ENCODE results near the gene VAV2.
"Not testable (repeated sequence)": the region's sequence is repeated elsewhere in the genome, so short reads cannot be mapped to it uniquely, and the experiment has no call there.

Gene VAV2

GRCh38 chr9:133992780-133993634 is 883 bp upstream of the VAV2 start:
- peak; percentile 52 for TF ChIP-seq CTCF (IDR thresholded peaks at IDR 0.05; ENCODE audit: borderline replicate concordance, control extremely low read depth, extremely low read depth, insufficient read depth, missing control alignments)
- in situ Hi-C loops (cut with MboI; ENCODE audit: low sequenced_read_pairs, unreplicated experiment): loop anchor here (10.0 kb wide), 1 partner anchor 208 kb away; no protein-coding TSS in a partner anchor

DNA sequence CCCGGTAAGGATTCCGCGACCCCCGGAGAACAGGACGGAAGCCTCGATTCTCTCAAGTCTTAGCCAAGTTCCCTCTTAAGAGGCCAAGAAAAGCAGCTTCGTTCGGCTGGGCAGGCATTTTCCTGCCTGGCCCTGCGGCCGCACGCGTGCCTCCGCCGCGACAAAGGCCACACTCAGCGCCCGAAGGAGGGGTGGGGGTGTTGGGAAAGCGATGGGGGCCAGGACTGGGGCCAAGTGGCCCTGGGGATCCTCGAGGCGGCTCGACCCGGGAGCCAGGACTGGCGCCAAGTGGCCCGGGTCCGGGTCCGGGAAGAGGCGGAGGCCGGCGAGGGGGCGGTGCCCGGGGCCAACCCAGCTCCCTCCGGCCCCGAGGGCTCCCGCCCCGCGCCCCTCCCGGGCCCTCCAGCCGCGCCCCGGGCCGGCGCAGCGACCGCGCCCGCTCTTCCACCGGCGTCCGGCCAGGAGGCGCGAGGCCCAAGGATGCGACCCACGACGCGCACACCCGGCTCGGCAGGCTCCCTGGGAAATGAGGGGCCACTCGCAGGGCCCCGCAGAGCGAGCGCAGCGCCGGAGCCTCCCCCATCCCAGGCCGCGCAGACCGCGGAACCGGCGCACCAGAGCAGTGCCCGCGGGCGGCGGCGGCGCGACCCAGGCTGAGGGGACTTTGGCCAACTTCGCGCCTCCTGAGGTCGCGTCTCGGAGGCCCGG is 756 bp downstream of the VAV2 start:
- no peak for TF ChIP-seq CTCF (IDR thresholded peaks at IDR 0.05; ENCODE audit: borderline replicate concordance, control extremely low read depth, extremely low read depth, insufficient read depth, missing control alignments)
- in situ Hi-C loops (cut with MboI; ENCODE audit: low sequenced_read_pairs, unreplicated experiment): loop anchor here (10.0 kb wide), 1 partner anchor 207 kb away; no protein-coding TSS in a partner anchor
- DNase-seq (ENCODE audit: low spot score): no peak

More at GRCh38 chr9:133992780-133993634, 883 bp upstream of the VAV2 start:
- peak; percentile 92 for DNase-seq (ENCODE audit: low spot score)

GRCh38 chr9:133990366-133991213 is 1.5 kb downstream of the VAV2 start:
- TF ChIP-seq CTCF (IDR thresholded peaks at IDR 0.05; ENCODE audit: borderline replicate concordance, control extremely low read depth, extremely low read depth, insufficient read depth, missing control alignments): no peak
- DNase-seq (ENCODE audit: low spot score): no peak
- in situ Hi-C loops (cut with MboI; ENCODE audit: low sequenced_read_pairs, unreplicated experiment): loop anchor here (10.0 kb wide), 1 partner anchor 206 kb away; no protein-coding TSS in a partner anchor

DNA sequence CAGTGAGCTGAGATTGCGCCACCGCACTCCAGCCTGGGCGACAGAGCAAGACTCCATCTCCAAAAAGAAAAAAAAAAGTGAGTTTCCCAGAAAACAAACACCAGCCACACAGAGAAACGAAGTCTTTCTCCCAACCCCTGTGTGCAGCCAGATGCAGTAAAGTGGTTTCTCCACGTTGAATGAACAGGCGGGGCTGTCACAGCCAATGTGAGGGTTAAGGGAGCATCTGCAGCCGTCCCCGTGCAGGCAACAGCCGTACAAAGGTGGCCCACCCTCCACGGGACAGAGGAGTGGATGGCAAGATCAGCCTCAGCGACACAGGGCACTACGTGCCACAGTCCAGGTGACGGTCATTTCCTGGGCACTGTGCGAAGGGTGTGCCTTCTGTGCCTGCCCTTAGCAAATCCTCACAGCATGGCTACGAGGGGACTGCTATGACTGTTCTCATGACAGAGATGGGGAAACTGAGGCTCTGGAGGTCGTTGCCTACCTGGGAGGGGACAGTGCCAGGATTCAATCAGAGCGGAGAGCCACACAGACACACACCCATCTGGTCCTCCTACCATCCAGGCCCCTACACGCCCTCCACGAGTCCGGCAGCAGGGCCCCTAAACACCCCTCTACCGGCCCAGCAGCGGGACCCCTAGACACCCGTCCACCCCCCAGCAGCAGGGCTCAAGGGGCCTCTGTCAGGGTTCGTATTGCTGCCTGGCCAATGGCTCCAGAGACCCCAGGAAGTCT is 2.3 kb downstream of the VAV2 start:
- in situ Hi-C loops (cut with MboI; ENCODE audit: low sequenced_read_pairs, unreplicated experiment): loop anchor here (10.0 kb wide), 1 partner anchor 205 kb away; no protein-coding TSS in a partner anchor
- TF ChIP-seq CTCF (IDR thresholded peaks at IDR 0.05; ENCODE audit: borderline replicate concordance, control extremely low read depth, extremely low read depth, insufficient read depth, missing control alignments): no peak
- no peak for DNase-seq (ENCODE audit: low spot score)

- DNase-seq (ENCODE audit: low spot score); in situ Hi-C loops (cut with MboI; ENCODE audit: low sequenced_read_pairs, unreplicated experiment): not testable (repeated sequence)
Measured at GRCh38 chr9:133988771-133989170, 3.4 kb downstream of the VAV2 start.

DNA sequence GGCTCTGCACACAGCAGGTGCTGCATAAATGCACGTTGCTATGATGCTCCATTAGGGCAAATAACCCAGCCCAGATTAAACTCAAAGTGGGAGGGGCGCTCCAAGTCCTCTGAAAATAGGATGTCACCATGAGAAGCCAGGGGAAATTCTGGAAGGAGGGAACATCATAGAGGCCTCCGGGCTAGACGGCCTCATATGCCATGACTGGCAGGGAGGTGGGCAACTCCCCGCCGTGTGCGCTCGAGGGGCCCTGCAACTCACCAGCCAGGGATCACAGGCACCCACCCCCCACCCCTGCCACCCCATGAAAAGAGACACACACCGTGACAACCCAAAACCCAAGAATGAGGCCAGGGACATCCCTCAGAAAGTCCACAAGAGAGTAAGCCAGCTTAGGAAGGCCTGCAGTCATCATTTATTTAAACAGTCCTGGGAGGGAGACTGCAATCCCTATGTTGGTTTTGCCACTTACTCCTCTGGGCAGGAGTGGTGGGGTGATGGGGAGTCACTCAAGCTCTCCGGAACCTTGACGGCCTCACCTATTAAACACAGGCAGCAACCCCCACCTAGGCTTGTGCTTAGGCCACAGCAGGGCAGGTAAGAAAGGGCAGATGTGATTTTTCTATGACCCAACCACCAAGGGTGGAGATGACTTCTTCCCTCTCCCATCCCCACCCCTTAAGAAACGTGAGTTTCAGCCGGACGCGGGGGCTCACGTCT is 4.0 kb downstream of the VAV2 start:
- in situ Hi-C loops (cut with MboI; ENCODE audit: low sequenced_read_pairs, unreplicated experiment): no loop called here
- DNase-seq (ENCODE audit: low spot score): no peak
- TF ChIP-seq CTCF (IDR thresholded peaks at IDR 0.05; ENCODE audit: borderline replicate concordance, control extremely low read depth, extremely low read depth, insufficient read depth, missing control alignments): no peak

Data from GM13976 (cell line).